GM18951 (cell line): Measurements from ENCODE around the gene C2orf72.
"Not testable (repeated sequence)": the region's sequence is repeated elsewhere in the genome, so short reads cannot be mapped to it uniquely, and the experiment has no call there.

Experiments used
- POLR2A ChIP-seq: IDR thresholded peaks from 4 replicates; pipeline ENCODE4 v1.6.1; 2011; ENCODE audit warnings: mild to moderate bottlenecking; ENCODE audit not compliant: insufficient read length, insufficient read depth; ENCODE audit errors: extremely low read depth
- in situ Hi-C: fragments of 300-500 bp; cut with MboI; formaldehyde crosslinking; loops from one replicate; pipeline ENCODE4 v1.12.0; 2022; ENCODE audit warnings: low sequenced_read_pairs, mixed read lengths, inconsistent platforms; ENCODE audit not compliant: unreplicated experiment

C2orf72 gene

GRCh38 chr2:231037202-231037730 is at the start of gene C2orf72:
TSS of gene C2orf72 (plus strand) at chr2:231037523. CDS start at chr2:231037566, 43 bp downstream.
- in situ Hi-C loops = no loop called here
- TF ChIP-seq POLR2A = no peak

- in situ Hi-C loops = loop anchor here (5.0 to 10.0 kb wide), 3 partner anchors 37 to 165 kb away; no protein-coding TSS in a partner anchor
- no peak for TF ChIP-seq POLR2A
Observed at GRCh38 chr2:230989731-230990130, 47.6 kb upstream of the C2orf72 start.

- in situ Hi-C loops = loop anchor here (10.0 kb wide), 1 partner anchor 166 kb away; no protein-coding TSS in a partner anchor
- TF ChIP-seq POLR2A = no peak
Observed at GRCh38 chr2:230990131-230990898, 47.0 kb upstream of the C2orf72 start.

- in situ Hi-C loops = loop anchor here (10.0 kb wide), 1 partner anchor 166 kb away; no protein-coding TSS in a partner anchor
- TF ChIP-seq POLR2A = no peak
Observed at GRCh38 chr2:230990899-230991150, 46.5 kb upstream of the C2orf72 start.

- in situ Hi-C loops = loop anchor here (10.0 kb wide), 1 partner anchor 167 kb away; no protein-coding TSS in a partner anchor
- no peak for TF ChIP-seq POLR2A
Observed at GRCh38 chr2:230991598-230991997, 45.7 kb upstream of the C2orf72 start.

GRCh38 chr2:230995821-230996220 is 41.5 kb upstream of the C2orf72 start, which contains the start of gene SPATA3:
TSS of gene SPATA3 (plus strand) at chr2:230996121. CDS start at chr2:230996234, 113 bp downstream.
- in situ Hi-C loops = loop anchor here (10.0 kb wide), 1 partner anchor 171 kb away; no protein-coding TSS in a partner anchor
- no peak for TF ChIP-seq POLR2A

- in situ Hi-C loops = loop anchor here (10.0 kb wide), 1 partner anchor 172 kb away; no protein-coding TSS in a partner anchor
- TF ChIP-seq POLR2A = no peak
Observed at GRCh38 chr2:230996661-230997060, 40.7 kb upstream of the C2orf72 start.

- no peak for TF ChIP-seq POLR2A
- in situ Hi-C loops = loop anchor here (10.0 kb wide), 1 partner anchor 174 kb away; no protein-coding TSS in a partner anchor
Observed at GRCh38 chr2:230998882-230999281, 38.4 kb upstream of the C2orf72 start.

GRCh38 chr2:230999477-230999876 is 37.8 kb upstream of the C2orf72 start:
- in situ Hi-C loops = loop anchor here (10.0 kb wide), 1 partner anchor 175 kb away; no protein-coding TSS in a partner anchor
- no peak for TF ChIP-seq POLR2A

GRCh38 chr2:231000211-231000904 is 37.0 kb upstream of the C2orf72 start:
- in situ Hi-C loops = no loop called here

GRCh38 chr2:231001036-231001435 is 36.3 kb upstream of the C2orf72 start:
- in situ Hi-C loops = no loop called here
- TF ChIP-seq POLR2A = no peak

More at GRCh38 chr2:231000211-231000904, 37.0 kb upstream of the C2orf72 start:
- TF ChIP-seq POLR2A = no peak

GRCh38 chr2:231001921-231002320 is 35.4 kb upstream of the C2orf72 start:
- in situ Hi-C loops = no loop called here
- no peak for TF ChIP-seq POLR2A

GRCh38 chr2:231002641-231003040 is 34.7 kb upstream of the C2orf72 start:
- in situ Hi-C loops = no loop called here
- TF ChIP-seq POLR2A = no peak

- TF ChIP-seq POLR2A = no peak
- in situ Hi-C loops = no loop called here
Observed at GRCh38 chr2:231003186-231003585, 34.1 kb upstream of the C2orf72 start.

GRCh38 chr2:231004930-231005329 is 32.4 kb upstream of the C2orf72 start:
- in situ Hi-C loops = not testable (repeated sequence)
